Measurements from ENCODE around the gene KCNH5.

KCNH5 gene

GRCh38 chr14:62734831-62735230, 310.4 kb downstream of the KCNH5 start:
- DNase-seq, result no peak

GRCh38 chr14:62722406-62722805, 322.9 kb downstream of the KCNH5 start:
- no peak for DNase-seq

- no peak for DNase-seq
Observed at GRCh38 chr14:62718629-62719028, 326.6 kb downstream of the KCNH5 start.

GRCh38 chr14:62711351-62712023, 333.8 kb downstream of the KCNH5 start:
- DNase-seq, result no peak

GRCh38 chr14:62710811-62711210, 334.4 kb downstream of the KCNH5 start:
- DNase-seq, result no peak

- DNase-seq, result no peak
Observed at GRCh38 chr14:62709773-62710172, 335.5 kb downstream of the KCNH5 start.

GRCh38 chr14:62706217-62706616, 339.0 kb downstream of the KCNH5 start:
- DNase-seq, result no peak

GRCh38 chr14:62697461-62697860, 347.8 kb downstream of the KCNH5 start:
- DNase-seq, result no peak

GRCh38 chr14:62696929-62697328, 348.3 kb downstream of the KCNH5 start:
- no peak for DNase-seq

- DNase-seq, result no peak
Observed at GRCh38 chr14:62696331-62696924, 348.8 kb downstream of the KCNH5 start.

- DNase-seq, result no peak
Observed at GRCh38 chr14:62694075-62694474, 351.2 kb downstream of the KCNH5 start.

- no peak for DNase-seq
Observed at GRCh38 chr14:62692490-62693106, 352.7 kb downstream of the KCNH5 start.

- DNase-seq, result no peak
Observed at GRCh38 chr14:62691647-62692489, 353.4 kb downstream of the KCNH5 start.

- DNase-seq, result no peak
Observed at GRCh38 chr14:62689733-62690132, 355.5 kb downstream of the KCNH5 start.

GRCh38 chr14:62687818-62688217, 357.4 kb downstream of the KCNH5 start:
- DNase-seq, result no peak

GRCh38 chr14:62684376-62684775, 360.9 kb downstream of the KCNH5 start:
- DNase-seq, result no peak

- no peak for DNase-seq
Observed at GRCh38 chr14:62682208-62682607, 363.1 kb downstream of the KCNH5 start.

GRCh38 chr14:62674563-62675237, 370.6 kb downstream of the KCNH5 start:
- no peak for DNase-seq

GRCh38 chr14:62673014-62673755, 372.1 kb downstream of the KCNH5 start:
- no peak for DNase-seq

- no peak for DNase-seq
Observed at GRCh38 chr14:62670526-62670925, 374.7 kb downstream of the KCNH5 start.

- DNase-seq, result no peak
Observed at GRCh38 chr14:62667421-62667914, 377.8 kb downstream of the KCNH5 start.

- DNase-seq, result no peak
Observed at GRCh38 chr14:62665286-62665685, 380.0 kb downstream of the KCNH5 start.

Data from bone marrow (tissue), 2 donors.